ENCODE data around the gene ASB3.
"Not testable (repeated sequence)": the region's sequence is repeated elsewhere in the genome, so short reads cannot be mapped to it uniquely, and the experiment has no call there.

The ASB3 gene

DNA sequence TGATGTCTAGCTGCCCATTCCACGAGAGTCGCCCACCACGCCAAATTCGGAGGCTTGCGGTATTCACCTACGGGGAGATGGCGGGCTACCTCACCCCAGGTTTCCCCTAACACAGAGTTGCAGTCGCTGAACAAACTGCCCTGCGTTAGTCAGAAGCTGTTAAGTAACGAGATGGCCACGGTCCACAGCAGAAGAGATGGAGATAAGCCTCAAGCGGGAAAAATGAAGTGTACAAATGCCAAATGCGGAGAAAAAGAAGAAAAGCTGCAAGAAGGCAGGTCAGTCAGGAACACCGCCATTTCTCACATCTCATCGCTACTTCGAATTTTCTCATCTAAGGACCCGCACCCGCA lies 425 bp downstream of the ASB3 start:
- DNase-seq, result peak; percentile 41

- DNase-seq, result no peak
Observed at GRCh38 chr2:53785366-53785765, 1.4 kb downstream of the ASB3 start.

- DNase-seq, result no peak
Observed at GRCh38 chr2:53784436-53784835, 2.3 kb downstream of the ASB3 start.

DNA sequence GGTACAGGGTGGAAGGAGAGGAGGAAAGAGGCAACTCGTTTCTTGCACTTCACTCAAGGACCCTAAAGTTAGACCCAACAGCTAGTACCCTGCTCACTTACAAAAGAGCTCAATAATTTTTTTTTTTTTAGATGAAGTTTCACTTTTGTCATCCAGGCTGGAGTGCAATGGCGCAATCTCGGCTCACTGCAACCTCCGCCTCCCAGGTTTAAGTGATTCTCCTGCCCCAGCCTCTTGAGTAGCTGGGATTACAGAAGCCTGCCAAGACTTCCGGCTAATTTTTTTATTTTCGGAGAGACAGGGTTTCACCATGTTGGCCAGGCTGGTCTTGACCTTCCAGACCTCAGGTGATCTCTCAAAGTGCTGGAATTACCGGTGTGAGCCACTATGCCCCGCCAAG lies 4.1 kb downstream of the ASB3 start:
- no peak for DNase-seq

- no peak for DNase-seq
Observed at GRCh38 chr2:53780056-53780455, 6.7 kb downstream of the ASB3 start.

DNA sequence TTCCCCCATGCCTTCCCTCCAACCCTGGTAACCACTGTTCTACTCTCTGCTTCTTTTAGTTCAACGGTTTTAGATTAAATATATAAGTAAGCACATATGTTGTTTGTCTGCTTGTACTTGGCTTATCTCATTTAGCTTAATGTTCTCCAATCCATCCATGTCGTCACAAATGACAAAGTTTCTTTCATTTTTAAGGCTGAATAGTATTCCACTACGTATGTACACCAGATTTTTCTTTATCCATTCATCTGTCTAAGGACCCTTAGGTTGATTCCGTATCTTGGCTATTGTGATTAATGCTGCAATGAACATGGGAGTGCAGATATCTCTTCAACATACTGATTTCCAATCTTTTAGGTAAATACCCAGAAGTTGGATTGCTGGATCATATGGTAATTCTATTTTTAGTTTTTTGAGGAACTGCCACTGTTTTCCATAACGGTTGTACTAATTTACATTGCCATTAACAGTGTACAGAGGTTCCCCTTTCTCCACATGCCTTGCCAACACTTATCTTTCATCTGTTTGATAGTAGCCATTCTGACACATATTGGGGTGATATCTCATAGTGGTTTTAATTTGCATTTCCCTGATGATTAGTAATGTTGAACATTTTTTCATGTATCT lies 8.1 kb downstream of the ASB3 start:
- no peak for DNase-seq

DNA sequence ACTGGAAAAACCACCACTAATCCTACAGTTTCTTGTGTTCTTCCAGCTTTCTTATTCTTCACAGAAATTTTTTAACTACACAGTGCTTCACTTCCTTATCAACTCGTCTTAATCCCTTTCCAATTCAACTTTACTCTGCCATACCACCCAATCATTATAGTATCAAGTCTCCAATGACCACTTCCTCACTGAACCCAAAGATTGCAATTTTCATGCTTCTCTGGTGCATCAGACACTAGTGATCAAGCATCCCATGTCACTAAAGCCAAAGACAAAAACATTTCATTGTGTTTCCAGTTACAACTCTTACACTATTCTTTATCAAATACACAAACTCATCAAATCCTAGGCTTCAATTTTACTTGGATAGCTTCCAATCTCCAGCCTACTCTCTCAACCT lies 9.6 kb downstream of the ASB3 start:
- no peak for DNase-seq

DNA sequence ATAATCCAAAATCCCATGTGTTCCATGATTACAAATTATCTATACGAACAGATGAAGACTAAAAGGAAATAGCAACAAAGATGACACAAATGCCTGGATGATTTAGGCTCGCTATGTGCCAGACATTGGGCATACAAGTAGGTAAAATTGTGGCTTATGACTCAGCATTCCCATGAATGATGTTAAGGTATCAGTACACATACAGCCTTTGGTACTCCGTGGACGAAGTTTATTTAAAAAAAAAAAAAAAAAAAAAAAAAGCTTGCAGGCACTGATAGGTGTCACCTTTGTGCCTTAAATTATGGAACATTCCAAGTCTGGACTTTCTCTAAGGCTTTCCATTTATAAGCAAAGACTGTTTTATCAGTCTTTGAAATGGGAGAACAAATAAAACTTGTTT lies 16.5 kb downstream of the ASB3 start:
- no peak for DNase-seq

- DNase-seq, result no peak
Observed at GRCh38 chr2:53769318-53769945, 17.3 kb downstream of the ASB3 start.

- peak; percentile 35 for DNase-seq
Observed at GRCh38 chr2:53768242-53768542, 18.6 kb downstream of the ASB3 start.

DNA sequence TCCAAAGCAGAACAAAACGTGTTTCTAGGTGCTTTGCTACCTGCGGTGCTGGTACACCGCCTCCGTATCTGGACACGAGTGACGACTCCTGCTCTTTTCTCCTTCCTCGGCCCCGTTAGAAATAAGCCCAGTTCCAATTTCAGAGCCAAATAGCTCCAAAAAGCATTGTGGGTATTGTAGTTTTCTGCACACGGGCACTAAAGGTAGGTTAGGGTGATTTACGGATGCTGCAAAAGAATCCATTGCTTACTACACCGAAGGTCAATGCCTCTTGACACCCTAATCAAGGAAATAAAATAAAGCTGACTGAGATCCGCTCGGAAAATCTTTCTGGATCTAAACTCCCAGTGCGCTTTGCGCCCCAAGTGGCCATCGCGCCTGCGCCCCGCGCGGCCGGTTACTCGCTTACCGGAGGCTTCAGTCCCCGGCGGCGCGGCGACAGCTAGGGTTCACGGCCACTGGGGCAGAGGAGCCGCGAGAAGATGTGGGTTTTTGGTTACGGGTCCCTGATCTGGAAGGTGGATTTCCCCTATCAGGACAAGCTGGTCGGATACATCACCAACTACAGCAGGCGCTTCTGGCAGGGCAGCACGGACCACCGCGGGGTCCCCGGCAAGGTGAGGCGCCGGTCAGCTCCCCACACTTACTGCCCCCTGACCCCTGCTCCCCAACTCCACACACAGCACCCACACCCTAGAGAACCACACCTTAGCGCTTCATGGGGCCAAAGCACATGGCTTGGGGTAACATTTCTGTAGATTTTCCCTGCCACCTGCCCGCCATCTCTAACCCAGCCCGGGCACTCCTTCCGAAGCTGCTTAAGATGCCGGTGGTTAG lies 19.1 kb downstream of the ASB3 start, which contains the start of gene CHAC2:
Gene CHAC2, plus strand, starts transcription at position 400 of the 837 bp plus-strand sequence. Its CDS starts 83 bp downstream, at position 483.
- peak; percentile 84 for DNase-seq

- DNase-seq, result no peak
Observed at GRCh38 chr2:53765767-53766166, 21.0 kb downstream of the ASB3 start.

DNA sequence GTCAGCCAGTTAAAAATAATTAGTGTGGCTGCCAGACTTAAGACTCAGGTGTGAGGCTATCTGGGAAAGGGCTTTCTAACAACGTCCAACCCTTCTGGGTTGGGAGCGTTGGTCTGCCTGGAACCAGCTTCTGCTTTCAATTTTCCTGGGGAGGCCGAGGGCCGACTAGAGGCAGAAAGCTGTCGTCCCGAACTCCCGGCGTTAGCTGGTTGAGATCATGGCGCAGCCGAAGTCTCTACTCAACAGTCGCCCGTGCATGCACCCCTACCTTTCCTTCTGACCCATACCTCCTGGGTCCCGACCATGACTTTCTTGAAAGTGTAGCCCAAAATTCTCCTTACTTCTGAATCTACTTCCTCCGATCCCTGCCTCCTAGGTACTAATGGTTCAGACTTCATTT lies 29.5 kb downstream of the ASB3 start:
- not testable (repeated sequence) for DNase-seq

DNA sequence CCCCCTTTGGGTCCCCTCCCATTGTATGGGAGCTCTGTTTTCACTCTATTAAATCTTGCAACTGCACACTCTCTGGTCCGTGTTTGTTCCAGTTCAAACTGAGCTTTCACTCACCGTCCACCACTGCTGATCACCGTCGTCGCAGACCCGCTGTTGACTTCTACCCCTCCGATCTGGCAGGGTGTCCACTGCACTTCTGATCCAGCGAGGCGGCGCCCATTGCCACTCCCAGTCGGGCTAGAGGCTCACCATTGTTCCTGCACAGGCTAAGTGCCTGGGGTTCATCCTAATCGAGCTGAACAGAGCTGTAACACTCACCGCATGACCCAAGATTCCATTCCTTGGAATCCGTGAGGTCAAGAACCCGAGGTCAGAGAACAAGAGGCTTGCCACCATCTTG lies 30.1 kb downstream of the ASB3 start:
- no peak for DNase-seq

GRCh38 chr2:53755121-53755520 lies 31.6 kb downstream of the ASB3 start:
- no peak for DNase-seq

- DNase-seq, result no peak
Observed at GRCh38 chr2:53753041-53753440, 33.7 kb downstream of the ASB3 start.

GRCh38 chr2:53752385-53752784 lies 34.4 kb downstream of the ASB3 start:
- DNase-seq, result no peak

DNA sequence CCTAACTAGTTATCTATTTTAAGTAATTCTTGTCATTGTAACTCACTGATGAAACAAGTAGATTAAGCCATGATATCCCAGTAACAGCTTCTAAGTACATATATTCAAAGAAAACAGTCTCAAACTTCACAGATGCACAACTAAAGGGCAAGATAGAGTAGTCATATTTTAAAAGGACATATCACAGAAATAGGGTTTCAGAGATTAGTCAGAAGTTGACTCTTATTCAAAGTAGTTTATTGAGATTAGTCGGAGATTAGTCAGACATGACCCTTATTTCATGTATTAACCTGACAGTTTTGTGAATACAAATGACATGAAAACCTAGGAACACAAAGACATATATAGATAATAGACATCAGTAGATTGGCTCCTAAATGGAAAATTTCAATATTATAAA lies 35.0 kb downstream of the ASB3 start:
- no peak for DNase-seq

DNA sequence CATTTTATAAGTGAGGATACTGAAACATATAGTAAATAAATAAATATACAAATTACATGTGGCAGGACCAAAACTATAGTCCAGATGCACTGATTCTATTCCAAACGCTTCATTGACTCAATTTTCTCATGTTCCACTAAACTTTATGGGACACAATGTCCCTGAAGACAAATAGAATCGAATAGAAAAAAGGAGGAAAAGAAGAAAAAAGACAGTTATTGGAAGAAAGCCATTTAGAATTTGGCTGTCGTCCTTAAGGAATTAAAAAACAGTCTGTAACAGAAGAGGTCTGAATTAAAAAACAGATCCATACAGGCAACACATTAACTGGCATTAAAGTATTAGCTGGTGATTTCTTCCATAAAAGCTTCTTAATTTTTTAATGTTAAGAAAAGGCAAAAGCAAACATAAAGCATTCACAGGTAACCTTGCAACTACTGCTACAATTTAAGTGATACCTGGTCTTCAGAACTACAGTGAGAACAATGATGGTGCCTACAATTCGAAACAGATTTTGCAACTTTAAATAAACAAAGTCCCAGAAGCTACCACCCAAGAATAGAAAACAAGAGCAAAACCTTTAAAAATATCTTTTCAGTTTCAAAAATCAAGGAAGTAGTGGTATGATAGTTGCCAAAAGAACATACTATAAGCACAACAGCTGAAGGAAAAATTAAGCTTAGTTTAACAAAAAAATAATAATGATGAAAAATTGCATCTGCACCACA lies 36.5 kb downstream of the ASB3 start:
- DNase-seq, result no peak

DNA sequence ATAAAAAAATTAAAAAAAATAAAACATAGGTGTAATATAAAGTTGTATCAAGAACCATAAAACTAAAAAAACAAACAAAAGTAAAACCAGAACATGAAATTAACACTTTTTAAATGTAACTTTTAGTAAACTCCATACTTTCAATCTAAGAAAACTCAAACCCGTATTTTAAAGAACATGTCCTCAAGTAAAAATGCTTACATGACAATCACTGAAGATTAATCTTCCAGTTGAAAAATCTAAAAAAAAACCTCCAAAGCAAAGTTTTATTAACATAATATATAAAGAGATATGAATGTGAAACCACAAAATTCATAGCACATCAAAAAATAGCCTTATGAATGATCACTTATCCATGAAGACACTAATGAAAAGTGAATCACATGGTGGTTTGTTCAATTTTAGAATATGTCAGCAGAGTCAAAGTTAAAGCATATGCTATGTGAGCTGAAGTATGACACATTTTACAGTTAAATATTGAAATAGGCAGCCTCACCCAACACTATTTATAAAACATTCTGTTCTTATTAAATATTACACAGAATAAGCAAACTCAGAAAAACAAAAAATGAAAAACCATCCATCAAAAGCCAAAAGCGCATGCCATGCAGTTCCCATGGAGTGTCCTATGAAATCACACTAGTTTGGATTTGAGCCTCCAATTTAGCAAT lies 42.2 kb downstream of the ASB3 start:
- no peak for DNase-seq

GRCh38 chr2:53740170-53740569 lies 46.6 kb downstream of the ASB3 start:
- peak; percentile 4 for DNase-seq

DNA sequence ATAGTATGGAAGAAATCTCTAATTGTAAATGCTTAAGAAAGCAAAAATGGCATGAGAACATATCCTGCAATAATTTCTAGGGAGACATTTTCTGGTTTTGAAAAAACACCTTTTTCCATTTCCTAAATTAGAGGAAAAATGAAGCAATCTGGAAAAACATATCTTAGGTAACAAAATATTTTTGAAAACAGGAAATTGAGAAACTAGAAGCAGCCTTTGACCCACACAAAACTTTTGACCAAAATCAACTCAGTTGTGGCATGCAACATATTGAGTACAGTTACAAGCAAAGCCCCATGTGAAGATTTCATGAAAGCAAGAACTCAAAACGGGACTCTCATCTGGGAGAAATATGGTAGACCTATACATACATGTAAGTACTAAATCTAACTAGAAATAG lies 47.7 kb downstream of the ASB3 start:
- DNase-seq, result no peak

GRCh38 chr2:53737091-53737490 lies 49.7 kb downstream of the ASB3 start:
- no peak for DNase-seq

Data from NCI-H345 (cell line).